ENCODE measurements around the gene ZCCHC13. TPM values are rescaled to one million over a fixed set of nuclear protein-coding genes. Genes with fewer than 3 reads are reported as not detected.

Gene ZCCHC13
- total and polyA plus RNA-seq, 2 of the 8 experiments (the other 6 are each of a cell fraction or from before 2014, with no cell fraction given), result not detected

GRCh38 chrX:74300869-74301268 lies 3.1 kb upstream of the ZCCHC13 start:
- no peak overlapping the region for H4K5ac ChIP-seq (ENCODE audit: insufficient read length, low read depth, low read length)
- no peak overlapping the region for H2AK5ac ChIP-seq (ENCODE audit: low read depth, low read length)
- H3K18ac ChIP-seq (ENCODE audit: extremely low read depth, low read length), result no peak overlapping the region
- H2BK12ac ChIP-seq (ENCODE audit: low read depth, low read length), result no peak overlapping the region
- H2BK15ac ChIP-seq (ENCODE audit: low read length), result no peak overlapping the region
- H3K36me3 ChIP-seq (ENCODE audit: control insufficient read depth in 2 of 4, insufficient read depth in 4 of 4, low read length in 3 of 4), result no peaks in the 10 kb centered on the region
- H2BK5ac ChIP-seq (ENCODE audit: low read depth, low read length), result no peak overlapping the region
- H3K14ac ChIP-seq (ENCODE audit: insufficient read length), result no peak overlapping the region
- H3K27ac ChIP-seq (ENCODE audit: low read depth, low read length), result no peak overlapping the region
- WGBS, 2 experiments (ENCODE audit: extremely low coverage in 1 of 2, insufficient coverage in 1 of 2, insufficient read length in 1 of 2, insufficient replicate concordance in 2 of 2, low coverage in 1 of 2, low lambda C conversion rate in 2 of 2, missing lambda C conversion rate in 1 of 2), result 89% methylated on average over 4 of the region's 4 CpGs; no CpG with 5 or more reads in 1 of the 2 experiments
- FAIRE-seq (no peak), DNase-seq (ENCODE audit: low read depth in 1 of 2, low spot score in 2 of 2) (no peak)
- no peak overlapping the region for H3K56ac ChIP-seq (replicated peaks; ENCODE audit: insufficient read length, low read depth, low read length)
- no peaks in the 10 kb centered on the region for H3K27me3 ChIP-seq (replicated peaks in 1 of 4; ENCODE audit: control insufficient read depth in 3 of 4, extremely low read depth in 1 of 4, insufficient read depth in 3 of 4, low read length in 3 of 4)
- H4K91ac ChIP-seq (replicated peaks; ENCODE audit: insufficient read length, low read length), result no peak overlapping the region
- H3K23me2 ChIP-seq (ENCODE audit: low read depth, low read length), result no peaks in the 10 kb centered on the region
- H2BK120ac ChIP-seq (replicated peaks; ENCODE audit: low read depth, low read length), result no peak overlapping the region
- no peak overlapping the region for H2AFZ ChIP-seq (ENCODE audit: low read length)
- 0 out of 7 replicates have a peak, but pooled peaks cover 0 to 2% (median 0%) of the 10 kb centered on the region in 4 experiments for H3K4me1 ChIP-seq (replicated peaks in 1 of 4; ENCODE audit: control insufficient read depth in 3 of 4, insufficient read depth in 4 of 4, low read length in 3 of 4)
- ChIA-PET POLR2A (ENCODE audit: partially characterized antibody) (no interaction called here), CTCF (ENCODE audit: partially characterized antibody) (interaction anchor here (0.6 kb wide), 1 partner anchor 1073 kb away, joined by 3 read pairs; no protein-coding TSS in a partner anchor)
- no peaks in the 10 kb centered on the region for H3K79me2 ChIP-seq (ENCODE audit: control insufficient read depth in 1 of 2, insufficient read depth in 2 of 2, low read length in 2 of 2)
- H4K20me1 ChIP-seq (replicated peaks in 1 of 2; ENCODE audit: control insufficient read depth in 1 of 2, insufficient read depth in 2 of 2, low read length in 2 of 2), result no peaks in the 10 kb centered on the region
- H3K4me3 ChIP-seq (ENCODE audit: extremely low read depth in 1 of 4, insufficient read depth in 2 of 4, low read depth in 3 of 4, low read length in 4 of 4), result no peak overlapping the region
- H3K79me1 ChIP-seq (ENCODE audit: low read depth, low read length), result no peaks in the 10 kb centered on the region
- no peak overlapping the region for H2BK20ac ChIP-seq (ENCODE audit: low read length)
- H3K9me3 ChIP-seq (ENCODE audit: insufficient read depth in 2 of 2, low read depth in 1 of 2, low read length in 1 of 2), result no peaks in the 10 kb centered on the region
- no peak overlapping the region for H4K8ac ChIP-seq (ENCODE audit: extremely low read depth, insufficient read depth, low read length)
- no peak overlapping the region for H3K9ac ChIP-seq (replicated peaks in 1 of 4; ENCODE audit: extremely low read depth in 1 of 4, low read depth in 3 of 4, low read length in 3 of 4)
- no peak overlapping the region for H3K23ac ChIP-seq (ENCODE audit: insufficient read length)
- no peak overlapping the region for H3K4me2 ChIP-seq (ENCODE audit: insufficient read depth in 1 of 2, low read depth in 2 of 2, low read length in 2 of 2)
- no peak overlapping the region for H3K4ac ChIP-seq (replicated peaks; ENCODE audit: insufficient read length, low read depth, low read length)
- no peak for TF ChIP-seq CBX5 (IDR thresholded peaks at IDR 0.05; ENCODE audit: low read depth, low read length)
- no peak for TF ChIP-seq YY1 (IDR thresholded peaks at IDR 0.05; ENCODE audit: low read depth, low read length)
- no peak for TF ChIP-seq CHD2 (IDR thresholded peaks at IDR 0.05; ENCODE audit: low read length)
- TF ChIP-seq BRCA1 (IDR thresholded peaks at IDR 0.05; ENCODE audit: low read depth, low read length), result no peak
- no peak for TF ChIP-seq RAD21 (IDR thresholded peaks at IDR 0.05 in 1 of 2, conservative IDR thresholded peaks at IDR 0.05 in 1 of 2; ENCODE audit: low read depth in 2 of 2, low read length in 2 of 2)
- no peak for TF ChIP-seq KDM5A (IDR thresholded peaks at IDR 0.05; ENCODE audit: low read length)
- no peak for TF ChIP-seq GTF2F1 (IDR thresholded peaks at IDR 0.05; ENCODE audit: borderline replicate concordance, low read depth, low read length)
- TF ChIP-seq SIRT6 (IDR thresholded peaks at IDR 0.05; ENCODE audit: low read length), result no peak
- no peak for TF ChIP-seq ATF3 (IDR thresholded peaks at IDR 0.05; ENCODE audit: insufficient read depth, low read depth, low read length)
- TF ChIP-seq EZH2 (IDR thresholded peaks at IDR 0.05; ENCODE audit: low read depth, low read length, severe bottlenecking), result no peak
- no peak for TF ChIP-seq POLR2AphosphoS5 (IDR thresholded peaks at IDR 0.05; ENCODE audit: low read depth, low read length)
- no peak for TF ChIP-seq ATF2 (IDR thresholded peaks at IDR 0.05; ENCODE audit: low read length)
- no peak for TF ChIP-seq CREB1 (IDR thresholded peaks at IDR 0.05)
